LHCN-M2 (cell line): ENCODE results near the gene KLHL11. TPM values are rescaled to one million over a fixed set of nuclear protein-coding genes. Genes with fewer than 3 reads are reported as not detected.
"Not testable (repeated sequence)": the region's sequence is repeated elsewhere in the genome, so short reads cannot be mapped to it uniquely, and the experiment has no call there.

Source experiments
- DNase-seq: peaks from one replicate; pipeline ENCODE4 v3.0.0-alpha.2; 2012; ENCODE audit warnings: low read depth
- total RNA-seq: library from RNA; depleted of rRNA; stranded (reverse); fragments of >200 nt; gene quantifications from 2 replicates; pipeline ENCODE4 v1.2.3, GENCODE V29; 2014

Gene KLHL11
- total RNA-seq, 1 experiment from 2014 or later, result 21.8 TPM

- not testable (repeated sequence) for DNase-seq
These were observed 25.8 kb downstream of the KLHL11 start for GRCh38 chr17:41839448-41839847.

- DNase-seq, result no peak
These were observed 27.3 kb downstream of the KLHL11 start, which contains the start of gene KLHL10 for GRCh38 chr17:41837761-41838538. Gene KLHL10 (plus strand): TSS chr17:41837825. CDS start chr17:41837933, 108 bp downstream.

- no peak for DNase-seq
These were observed 28.6 kb downstream of the KLHL11 start for GRCh38 chr17:41836550-41837196.

GRCh38 chr17:41835800-41836549 lies 29.2 kb downstream of the KLHL11 start, which contains the start of gene NT5C3B:
Gene NT5C3B (minus strand): TSS chr17:41836232. CDS start chr17:41836193, 39 bp downstream.
- peak; percentile 35 for DNase-seq

GRCh38 chr17:41835214-41835799 lies 29.9 kb downstream of the KLHL11 start:
- no peak for DNase-seq

GRCh38 chr17:41829961-41830360 lies 35.3 kb downstream of the KLHL11 start:
- not testable (repeated sequence) for DNase-seq

GRCh38 chr17:41825175-41825845 lies 39.9 kb downstream of the KLHL11 start:
- DNase-seq, result no peak

- DNase-seq, result no peak
These were observed 41.1 kb downstream of the KLHL11 start for GRCh38 chr17:41824086-41824485.

GRCh38 chr17:41823580-41823979 lies 41.6 kb downstream of the KLHL11 start:
- DNase-seq, result no peak

GRCh38 chr17:41823141-41823524 lies 42.1 kb downstream of the KLHL11 start:
- DNase-seq, result no peak

- no peak for DNase-seq
These were observed 42.7 kb downstream of the KLHL11 start for GRCh38 chr17:41822216-41823140.

GRCh38 chr17:41821776-41822175 lies 43.4 kb downstream of the KLHL11 start:
- DNase-seq, result no peak

GRCh38 chr17:41818024-41818423 lies 47.2 kb downstream of the KLHL11 start:
- DNase-seq, result no peak

- no peak for DNase-seq
These were observed 48.4 kb downstream of the KLHL11 start for GRCh38 chr17:41816637-41817320.

GRCh38 chr17:41814195-41814594 lies 51.0 kb downstream of the KLHL11 start:
- DNase-seq, result no peak

GRCh38 chr17:41813699-41814124 lies 51.5 kb downstream of the KLHL11 start:
- no peak for DNase-seq

- DNase-seq, result no peak
These were observed 52.0 kb downstream of the KLHL11 start for GRCh38 chr17:41813152-41813680.

- peak; percentile 84 for DNase-seq
These were observed 52.7 kb downstream of the KLHL11 start, which contains the start of gene FKBP10 for GRCh38 chr17:41812381-41813151. Gene FKBP10 (plus strand): TSS chr17:41813004. CDS start chr17:41813035, 31 bp downstream.
